HEK293 (cell line): ENCODE measurements around the gene MAGEA9.

Experiments
- CTCF ChIP-seq: fragments of 450-650 bp; formaldehyde crosslinking; IDR thresholded peaks from 2 replicates; pipeline ENCODE4 v1.5.1; 2016; ENCODE audit warnings: missing biosample characterization, missing genetic modification characterization
- MZF1 ChIP-seq: fragments of 450-650 bp; formaldehyde crosslinking; IDR thresholded peaks from 2 replicates; pipeline ENCODE4 v1.5.1; 2017; ENCODE audit warnings: missing biosample characterization, missing genetic modification characterization, borderline replicate concordance
- SP2 ChIP-seq: fragments of 450-650 bp; formaldehyde crosslinking; IDR thresholded peaks from 2 replicates; pipeline ENCODE4 v1.5.1; 2016; ENCODE audit warnings: missing biosample characterization, missing genetic modification characterization
- TRIM28 ChIP-seq: IDR thresholded peaks from 2 replicates; pipeline ENCODE4 v1.6.1; 2011; ENCODE audit warnings: low read length, control low read depth, borderline replicate concordance
- ZEB2 ChIP-seq: fragments of 450-650 bp; formaldehyde crosslinking; IDR thresholded peaks from 2 replicates; pipeline ENCODE4 v1.5.1; 2016; ENCODE audit warnings: missing biosample characterization, missing genetic modification characterization
- ZFP3 ChIP-seq: fragments of 450-650 bp; formaldehyde crosslinking; IDR thresholded peaks from 2 replicates; pipeline ENCODE4 v1.5.1; 2016; ENCODE audit warnings: low read depth, missing biosample characterization, missing genetic modification characterization
- ZNF138 ChIP-seq: fragments of 450-650 bp; formaldehyde crosslinking; IDR thresholded peaks from 2 replicates; pipeline ENCODE4 v1.5.1; 2016; ENCODE audit warnings: missing biosample characterization, missing genetic modification characterization, borderline replicate concordance
- ZNF24 ChIP-seq: fragments of 450-650 bp; formaldehyde crosslinking; IDR thresholded peaks from 2 replicates; pipeline ENCODE4 v1.5.1; 2016; ENCODE audit warnings: missing biosample characterization, missing genetic modification characterization
- ZNF514 ChIP-seq: fragments of 450-650 bp; formaldehyde crosslinking; IDR thresholded peaks from 2 replicates; pipeline ENCODE4 v1.5.1; 2016; ENCODE audit warnings: missing biosample characterization, missing genetic modification characterization
- ZNF776 ChIP-seq: fragments of 450-650 bp; formaldehyde crosslinking; IDR thresholded peaks from 2 replicates; pipeline ENCODE4 v1.5.0; 2017; ENCODE audit warnings: missing biosample characterization, missing genetic modification characterization, borderline replicate concordance
- ZNF830 ChIP-seq: fragments of 450-650 bp; IDR thresholded peaks from 2 replicates; pipeline ENCODE4 v1.5.0; 2018; ENCODE audit warnings: missing biosample characterization, missing genetic modification characterization, low read depth, mild to moderate bottlenecking, moderate library complexity
- TF ChIP-seq, protein P1 (sequence below): fragments of 450-650 bp; formaldehyde crosslinking; IDR thresholded peaks from 2 replicates; pipeline ENCODE4 v1.5.1; 2016; ENCODE audit warnings: missing biosample characterization, missing genetic modification characterization, low read depth
- TF ChIP-seq, protein P2 (sequence below): fragments of 450-650 bp; formaldehyde crosslinking; IDR thresholded peaks from 2 replicates; pipeline ENCODE4 v1.5.1; 2016; ENCODE audit warnings: missing biosample characterization, missing genetic modification characterization

GRCh38 chrX:149829751-149830191 is 48.0 kb downstream of the MAGEA9 start:
- TF ChIP-seq ZNF776 (tag by site-specific recombination) (no peak), SP2 (no peak), CTCF (no peak), ZNF138 (tag by site-specific recombination) (no peak), ZNF830 (tag by site-specific recombination) (no peak), ZEB2 (tag by site-specific recombination) (no peak), ZNF514 (tag by site-specific recombination) (no peak), ZFP3 (tag by site-specific recombination) (no peak), MZF1 (tag by site-specific recombination) (no peak), ZNF24 (no peak), TRIM28 (no peak)
- TF ChIP-seq, protein P1, sequence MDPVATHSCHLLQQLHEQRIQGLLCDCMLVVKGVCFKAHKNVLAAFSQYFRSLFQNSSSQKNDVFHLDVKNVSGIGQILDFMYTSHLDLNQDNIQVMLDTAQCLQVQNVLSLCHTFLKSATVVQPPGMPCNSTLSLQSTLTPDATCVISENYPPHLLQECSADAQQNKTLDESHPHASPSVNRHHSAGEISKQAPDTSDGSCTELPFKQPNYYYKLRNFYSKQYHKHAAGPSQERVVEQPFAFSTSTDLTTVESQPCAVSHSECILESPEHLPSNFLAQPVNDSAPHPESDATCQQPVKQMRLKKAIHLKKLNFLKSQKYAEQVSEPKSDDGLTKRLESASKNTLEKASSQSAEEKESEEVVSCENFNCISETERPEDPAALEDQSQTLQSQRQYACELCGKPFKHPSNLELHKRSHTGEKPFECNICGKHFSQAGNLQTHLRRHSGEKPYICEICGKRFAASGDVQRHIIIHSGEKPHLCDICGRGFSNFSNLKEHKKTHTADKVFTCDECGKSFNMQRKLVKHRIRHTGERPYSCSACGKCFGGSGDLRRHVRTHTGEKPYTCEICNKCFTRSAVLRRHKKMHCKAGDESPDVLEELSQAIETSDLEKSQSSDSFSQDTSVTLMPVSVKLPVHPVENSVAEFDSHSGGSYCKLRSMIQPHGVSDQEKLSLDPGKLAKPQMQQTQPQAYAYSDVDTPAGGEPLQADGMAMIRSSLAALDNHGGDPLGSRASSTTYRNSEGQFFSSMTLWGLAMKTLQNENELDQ (tag by site-specific recombination), result no peak
- TF ChIP-seq, protein P2, sequence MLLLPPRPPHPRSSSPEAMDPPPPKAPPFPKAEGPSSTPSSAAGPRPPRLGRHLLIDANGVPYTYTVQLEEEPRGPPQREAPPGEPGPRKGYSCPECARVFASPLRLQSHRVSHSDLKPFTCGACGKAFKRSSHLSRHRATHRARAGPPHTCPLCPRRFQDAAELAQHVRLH (tag by site-specific recombination), result no peak
